Stimulated activated naive CD8-positive, alpha-beta T cell treated with anti-CD3 and anti-CD28 coated beads, Interleukin-15, amount 100 ng/mL, for 72 hours (primary cell): ENCODE data around the gene SLC22A1.
A peak's percentile ranks its signal among the peaks of the same experiment; 100 is the strongest.
"Not testable (repeated sequence)": the region's sequence is repeated elsewhere in the genome, so short reads cannot be mapped to it uniquely, and the experiment has no call there.

Experiments
- ATAC-seq: fragments of 150-1000 bp; cut with Tn5 transposase; 2 replicates; pipeline ENCODE4 v1.10.0; 2021; ENCODE audit warnings: mild to moderate bottlenecking, moderate library complexity
- DNase-seq, 2 donors: peaks; one replicate each; pipeline ENCODE4 v3.0.0; 2021 to 2022
- H3K27ac Mint-ChIP-seq, 2 donors: one replicate each; pipeline ENCODE4 v1.8.0; 2022; ENCODE audit warnings: mild to moderate bottlenecking in 2 of 2, mixed read lengths in 2 of 2, moderate library complexity in 2 of 2
- H3K27me3 Mint-ChIP-seq: one replicate; pipeline ENCODE4 v1.8.0; 2022; ENCODE audit warnings: mixed read lengths
- H3K4me1 Mint-ChIP-seq: one replicate; pipeline ENCODE4 v1.8.0; 2022; ENCODE audit warnings: mild to moderate bottlenecking, mixed read lengths
- H3K4me3 Mint-ChIP-seq, 2 donors: one replicate each; pipeline ENCODE4 v1.8.0; 2022; ENCODE audit warnings: mild to moderate bottlenecking in 2 of 2, mixed read lengths in 2 of 2, moderate library complexity in 1 of 2
- H3K9me3 Mint-ChIP-seq, 2 donors: one replicate each; pipeline ENCODE4 v1.8.0; 2022; ENCODE audit warnings: mixed read lengths in 2 of 2

SLC22A1 gene

DNA sequence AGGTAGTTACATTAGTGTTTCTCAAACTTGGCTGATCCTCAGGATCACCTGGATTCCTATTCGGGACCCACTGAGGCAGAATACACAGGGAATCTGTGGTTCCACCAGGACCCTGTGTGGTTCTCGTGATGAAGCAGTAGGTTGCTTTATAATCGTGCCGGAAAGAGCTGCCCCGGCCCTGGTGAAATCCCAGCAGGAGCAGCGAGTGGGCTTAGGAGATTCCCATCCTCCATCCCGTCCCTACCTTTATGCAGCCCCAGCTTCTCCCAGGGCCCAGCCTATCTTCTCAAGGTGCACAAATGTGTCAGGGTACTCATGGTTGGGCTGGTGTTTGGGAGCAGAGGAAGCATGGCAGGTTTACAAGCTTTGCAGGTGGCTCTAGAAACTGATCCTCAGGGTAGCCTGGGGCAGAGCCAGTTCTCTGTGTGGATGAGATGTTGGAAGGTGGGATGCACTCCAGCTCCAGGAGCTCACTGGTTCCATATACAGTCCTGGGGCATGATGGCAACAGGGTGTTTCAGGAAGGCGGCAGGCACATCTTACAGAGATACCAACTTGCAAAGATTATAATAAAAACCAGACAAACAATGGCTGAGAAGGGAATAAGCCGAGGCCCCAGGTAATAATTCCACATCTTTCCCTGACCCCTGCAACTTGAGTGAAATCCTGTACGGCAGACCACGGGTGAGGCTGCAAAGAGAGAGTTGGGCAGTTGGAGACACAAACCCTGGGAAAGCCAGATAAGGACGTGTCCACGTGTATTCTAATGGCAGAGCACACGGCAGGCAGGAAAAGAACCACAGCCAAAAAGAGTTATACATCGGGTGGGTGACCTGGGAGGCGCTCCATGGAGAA, 5.9 kb downstream of the SLC22A1 start:
- Mint-ChIP-seq H3K4me1 (peaks cover 5% of the 10 kb centered on the region), H3K27ac (peak overlapping the region; percentile 13 to 25), H3K27me3 (no peaks in the 10 kb centered on the region), H3K9me3 (no peaks in the 10 kb centered on the region), H3K4me3 (no peak overlapping the region)
- no peak for DNase-seq
- no peak for ATAC-seq

DNA sequence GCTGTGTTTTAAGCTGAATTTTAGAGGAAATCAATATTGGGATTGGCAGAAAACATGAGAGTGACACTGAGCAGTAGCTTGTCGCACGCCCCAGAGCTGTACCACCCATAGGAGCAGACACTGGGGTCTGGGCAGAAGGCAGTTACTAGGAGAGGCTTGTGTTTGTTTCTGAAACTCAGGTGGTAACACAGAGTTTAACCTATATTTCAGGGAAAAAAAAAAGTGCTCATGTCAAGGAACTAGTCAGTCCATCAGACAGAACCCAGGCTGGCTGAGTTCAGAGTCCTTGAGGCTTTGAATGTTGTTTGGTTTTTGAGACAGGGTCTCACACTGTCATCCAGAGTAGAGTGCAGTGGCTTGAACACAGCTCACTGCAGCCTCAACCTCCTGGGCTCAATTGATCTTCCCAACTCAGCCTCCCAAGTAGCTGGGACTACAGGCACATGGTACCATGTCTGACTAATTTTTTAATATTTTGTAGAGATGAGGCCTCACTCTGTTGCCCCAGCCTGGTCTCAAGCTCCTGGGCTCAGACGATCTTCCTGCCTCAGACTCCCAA, 6.6 kb downstream of the SLC22A1 start:
- Mint-ChIP-seq H3K27me3 (no peaks in the 10 kb centered on the region), H3K4me1 (peaks cover 5% of the 10 kb centered on the region), H3K4me3 (no peak overlapping the region), H3K27ac (no peak overlapping the region), H3K9me3 (no peaks in the 10 kb centered on the region)
- DNase-seq (no peak), ATAC-seq (no peak)

DNA sequence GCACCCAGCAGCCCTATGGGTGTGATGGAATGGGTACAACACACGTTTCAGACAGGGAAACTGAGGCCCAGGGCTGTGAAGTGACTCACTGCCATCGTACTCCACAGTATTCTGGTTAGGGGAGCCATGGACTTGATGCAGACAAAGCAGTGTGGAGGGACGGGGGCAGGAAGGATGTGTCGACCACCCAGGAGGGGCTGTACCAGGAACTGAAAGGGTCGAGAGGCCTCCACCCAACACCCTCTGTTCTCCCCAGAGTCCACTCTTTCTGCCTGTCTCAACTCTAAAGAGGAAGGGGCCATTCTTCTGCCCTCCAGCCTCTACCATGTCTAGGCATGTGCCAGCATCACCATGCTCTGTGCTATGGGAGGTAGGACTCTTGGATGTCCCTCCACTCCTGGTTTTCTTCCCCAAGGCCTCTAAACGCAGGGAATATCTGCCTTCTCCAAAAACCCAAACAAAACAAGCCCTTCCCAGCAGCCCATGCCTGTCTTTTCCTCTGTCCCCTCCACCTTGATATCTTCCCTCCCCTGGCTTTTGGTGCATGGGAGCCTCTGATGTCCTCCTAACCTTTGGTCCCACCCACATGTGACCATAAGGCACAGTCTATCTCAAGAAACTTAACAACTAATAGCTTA, 7.4 kb downstream of the SLC22A1 start:
- no peaks in the 10 kb centered on the region for H3K27me3 Mint-ChIP-seq
- no peaks in the 10 kb centered on the region for H3K9me3 Mint-ChIP-seq
- H3K27ac Mint-ChIP-seq, result no peak overlapping the region
- peaks cover 5% of the 10 kb centered on the region for H3K4me1 Mint-ChIP-seq
- DNase-seq, result no peak
- no peak overlapping the region for H3K4me3 Mint-ChIP-seq
- ATAC-seq, result no peak

DNA sequence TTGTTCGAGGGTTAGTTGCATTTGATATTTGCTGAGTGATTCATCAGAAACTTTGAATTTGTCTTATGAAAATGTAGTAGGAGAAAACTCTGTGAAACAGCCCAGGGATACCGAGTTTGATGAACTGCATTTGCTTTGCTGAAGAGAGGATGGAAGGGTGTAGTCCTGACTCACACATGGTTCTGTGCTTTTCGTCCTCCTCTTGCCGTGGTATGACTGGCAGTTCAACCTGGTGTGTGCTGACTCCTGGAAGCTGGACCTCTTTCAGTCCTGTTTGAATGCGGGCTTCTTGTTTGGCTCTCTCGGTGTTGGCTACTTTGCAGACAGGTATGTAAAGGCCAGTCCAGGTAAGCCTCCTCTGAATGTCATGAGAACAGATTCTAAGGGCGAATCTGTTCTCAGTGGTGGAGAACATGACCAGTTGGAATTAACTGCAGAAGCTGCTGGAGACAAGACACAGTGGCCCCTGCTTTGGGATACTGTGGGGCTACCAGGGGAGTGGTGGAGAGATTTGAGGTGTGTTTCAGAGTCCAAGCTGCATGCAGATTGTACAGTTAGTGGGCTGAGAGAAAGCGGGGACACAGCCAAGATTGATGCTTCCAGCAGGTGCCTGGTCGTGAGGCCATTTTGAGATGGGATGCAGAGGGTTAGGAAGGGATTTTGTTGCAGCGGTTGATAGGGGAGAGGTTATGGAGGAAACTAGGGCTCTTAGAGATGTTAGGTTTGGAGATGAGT, 8.4 kb downstream of the SLC22A1 start:
- Mint-ChIP-seq H3K4me3 (no peak overlapping the region), H3K27me3 (no peaks in the 10 kb centered on the region), H3K9me3 (no peaks in the 10 kb centered on the region), H3K27ac (peak overlapping the region; percentile 22 to 84), H3K4me1 (no peaks in the 10 kb centered on the region)
- DNase-seq (no peak), ATAC-seq (no peak)

DNA sequence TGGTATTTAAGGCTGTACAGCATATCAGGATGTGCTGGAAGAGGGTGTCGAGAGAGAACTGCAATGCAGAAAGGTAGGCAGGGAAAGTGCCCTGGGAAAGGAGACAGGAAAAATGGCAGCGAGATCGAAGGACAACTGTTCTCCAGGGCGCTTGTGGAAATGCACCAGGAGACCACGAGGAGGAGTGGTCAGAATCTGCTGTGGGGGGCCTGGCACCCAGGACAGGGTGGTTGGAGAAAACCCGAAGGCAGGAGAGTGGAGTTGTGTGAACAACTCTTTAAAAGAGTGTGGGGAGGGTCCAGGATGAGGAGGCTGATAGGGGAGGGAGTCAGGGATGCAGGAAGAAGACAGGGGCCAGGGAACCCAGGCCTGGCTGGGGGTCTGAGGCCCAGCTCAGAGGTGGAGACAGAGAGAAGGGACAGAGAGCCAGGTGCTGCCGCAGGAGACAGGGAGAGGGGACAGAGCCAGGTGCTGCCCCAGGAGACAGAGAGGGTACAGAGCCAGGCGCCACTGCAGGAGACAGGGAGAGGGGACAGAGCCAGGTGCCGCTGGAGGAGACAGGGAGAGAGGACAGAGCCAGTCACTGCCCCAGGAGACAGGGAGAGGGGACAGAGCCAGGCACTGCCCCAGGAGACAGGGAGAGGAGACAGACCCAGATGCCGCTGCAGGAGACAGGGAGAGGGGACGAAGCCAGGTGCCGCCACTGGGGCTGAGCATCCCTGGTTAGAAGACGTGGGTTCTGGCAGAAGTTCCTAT, 9.3 kb downstream of the SLC22A1 start:
- ATAC-seq (peak; percentile 11), DNase-seq (no peak)
- Mint-ChIP-seq H3K27me3 (peaks cover under 1% of the 10 kb centered on the region), H3K4me1 (no peaks in the 10 kb centered on the region), H3K9me3 (no peaks in the 10 kb centered on the region), H3K4me3 (no peak overlapping the region), H3K27ac (peak overlapping the region in 1 of 2 donors; percentile 54)

DNA sequence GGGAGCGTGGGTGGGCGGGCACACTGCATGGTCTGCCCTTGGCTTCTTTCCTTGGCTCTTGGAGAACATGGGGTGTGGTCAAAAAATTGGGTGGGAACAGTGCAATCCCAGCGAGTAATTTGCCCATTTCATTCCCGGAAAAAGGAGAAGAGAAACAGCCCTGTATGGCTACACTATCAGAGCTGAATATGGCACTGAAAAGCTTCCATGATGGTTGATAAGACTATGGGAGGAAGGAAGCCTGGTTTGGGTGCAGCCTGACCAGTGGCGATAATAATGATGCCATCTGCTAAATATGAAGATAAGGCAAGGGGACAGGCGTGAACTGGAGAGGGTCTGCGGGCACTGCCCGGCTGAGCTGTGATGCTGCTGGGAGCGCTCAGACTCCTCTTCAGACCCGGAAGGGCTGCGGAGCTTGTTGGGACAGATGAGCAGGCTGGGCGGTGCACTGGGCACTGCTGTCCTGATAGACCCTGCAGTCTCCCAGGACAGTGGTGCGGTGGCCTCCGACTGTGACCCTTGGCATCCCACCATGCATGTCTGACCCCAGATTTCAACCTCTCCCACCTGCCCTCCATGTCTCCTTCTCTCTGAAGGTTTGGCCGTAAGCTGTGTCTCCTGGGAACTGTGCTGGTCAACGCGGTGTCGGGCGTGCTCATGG, 10.2 kb downstream of the SLC22A1 start:
- peaks cover 7% of the 10 kb centered on the region for H3K27me3 Mint-ChIP-seq
- peak overlapping the region in 1 of 2 donors; percentile 55 for H3K27ac Mint-ChIP-seq
- H3K4me3 Mint-ChIP-seq, result no peak overlapping the region
- no peaks in the 10 kb centered on the region for H3K4me1 Mint-ChIP-seq
- H3K9me3 Mint-ChIP-seq, result no peaks in the 10 kb centered on the region
- no peak for ATAC-seq
- DNase-seq, result no peak

DNA sequence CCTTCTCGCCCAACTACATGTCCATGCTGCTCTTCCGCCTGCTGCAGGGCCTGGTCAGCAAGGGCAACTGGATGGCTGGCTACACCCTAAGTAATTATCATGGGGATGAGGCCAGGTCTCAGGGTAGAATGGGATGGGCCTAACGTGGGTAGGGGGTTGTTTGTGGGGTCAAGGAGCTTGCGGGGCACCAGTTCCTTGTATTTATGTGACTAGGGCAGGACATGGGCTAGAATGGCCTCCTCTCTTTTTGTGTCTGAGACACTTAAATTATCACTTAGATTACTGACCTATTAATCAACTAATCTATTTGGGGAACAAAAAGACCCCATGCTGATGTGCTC, 10.7 kb downstream of the SLC22A1 start:
- Mint-ChIP-seq H3K27ac (no peak overlapping the region), H3K9me3 (no peaks in the 10 kb centered on the region)
- no peak for ATAC-seq

DNA sequence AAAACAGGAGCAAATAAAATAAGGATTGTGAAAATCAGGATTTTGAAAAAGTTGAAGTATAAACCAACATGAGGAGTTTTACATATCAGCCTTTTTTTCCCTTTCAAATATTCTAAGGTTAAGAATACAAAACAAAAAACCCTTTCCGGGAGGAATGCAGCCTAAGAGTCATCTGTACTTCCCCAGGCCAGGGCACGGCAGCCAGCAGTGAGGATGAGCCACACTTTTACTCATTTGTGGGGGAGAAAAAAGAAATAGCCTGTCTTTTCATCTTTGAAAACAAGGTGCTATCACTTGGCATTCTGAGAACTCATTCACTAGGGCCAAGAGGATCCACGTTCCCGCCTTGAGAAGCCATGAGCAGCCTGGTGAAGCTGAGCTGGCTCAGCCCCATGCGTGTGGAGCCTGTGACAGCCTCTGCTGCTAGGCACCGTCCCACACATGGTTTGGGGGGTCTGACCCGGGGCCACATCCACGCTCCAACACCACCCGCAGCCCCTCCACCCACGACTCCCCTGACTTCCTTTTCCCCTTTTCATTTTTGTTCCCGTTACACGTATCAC, 11.2 kb downstream of the SLC22A1 start:
- Mint-ChIP-seq H3K9me3 (no peaks in the 10 kb centered on the region), H3K27ac (no peak overlapping the region), H3K4me3 (no peak overlapping the region), H3K27me3 (peaks cover 14% of the 10 kb centered on the region), H3K4me1 (no peaks in the 10 kb centered on the region)
- DNase-seq (no peak), ATAC-seq (no peak)

More for the DNA sequence above, 10.7 kb downstream of the SLC22A1 start:
- no peak overlapping the region for H3K4me3 Mint-ChIP-seq
- H3K4me1 Mint-ChIP-seq, result no peaks in the 10 kb centered on the region
- DNase-seq, result no peak
- H3K27me3 Mint-ChIP-seq, result peaks cover 8% of the 10 kb centered on the region

DNA sequence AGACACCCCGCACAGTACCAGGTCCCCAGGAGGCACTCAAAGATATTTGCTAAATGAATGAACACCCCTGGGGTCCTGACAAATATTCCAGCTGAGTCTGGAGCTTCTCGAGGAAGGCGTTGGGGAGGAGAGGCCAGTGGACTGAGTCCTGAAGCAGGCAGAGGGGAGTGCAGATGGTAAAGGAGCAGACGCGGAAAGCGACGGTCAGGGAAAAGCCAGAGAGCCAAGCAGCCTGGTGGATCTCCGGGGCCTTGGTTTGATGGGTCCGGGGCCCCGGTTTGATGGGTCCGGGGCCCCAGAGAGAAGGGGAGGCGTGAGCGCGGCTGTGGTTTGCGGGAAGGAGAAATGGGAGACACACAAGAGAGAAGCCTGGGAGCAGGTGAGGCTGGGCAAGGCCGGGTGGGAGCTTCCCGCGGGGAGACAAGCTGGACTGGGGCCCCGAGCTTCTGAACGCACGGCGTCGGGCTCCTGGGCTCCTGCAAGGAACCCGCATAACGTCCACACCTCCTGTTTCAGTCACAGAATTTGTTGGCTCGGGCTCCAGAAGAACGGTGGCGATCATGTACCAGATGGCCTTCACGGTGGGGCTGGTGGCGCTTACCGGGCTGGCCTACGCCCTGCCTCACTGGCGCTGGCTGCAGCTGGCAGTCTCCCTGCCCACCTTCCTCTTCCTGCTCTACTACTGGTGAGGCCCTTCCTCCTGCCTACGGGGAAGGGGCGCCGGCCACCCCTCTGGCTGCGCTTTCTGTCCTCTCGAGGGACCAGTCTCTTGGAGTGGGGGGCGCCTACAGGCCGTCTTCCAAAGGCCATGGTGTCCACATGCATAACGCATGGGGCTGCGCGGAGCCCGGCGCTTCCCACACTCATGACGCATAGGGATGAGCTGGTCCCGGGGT, 12.1 kb downstream of the SLC22A1 start:
- peak overlapping the region in 1 of 2 donors; percentile 64 for H3K27ac Mint-ChIP-seq
- no peak for ATAC-seq

DNA sequence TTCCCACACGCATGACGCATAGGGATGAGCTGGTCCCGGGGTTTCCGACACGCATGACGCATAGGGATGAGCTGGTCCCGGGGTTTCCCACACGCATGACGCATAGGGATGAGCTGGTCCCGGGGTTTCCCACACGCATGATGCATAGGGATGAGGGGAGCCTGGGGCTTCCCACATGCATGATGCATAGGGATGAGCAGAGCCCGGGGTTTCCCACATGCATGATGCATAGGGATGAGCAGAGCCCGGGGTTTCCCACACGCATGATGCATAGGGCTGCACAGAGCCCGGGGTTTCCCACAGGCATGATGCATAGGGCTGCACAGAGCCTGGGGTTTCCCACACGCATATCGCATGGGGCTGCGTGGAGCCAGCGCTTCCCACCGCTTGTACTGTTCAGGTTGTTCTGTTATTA, 12.7 kb downstream of the SLC22A1 start:
- not testable (repeated sequence) for H3K27ac Mint-ChIP-seq, H3K9me3 Mint-ChIP-seq, H3K4me3 Mint-ChIP-seq, H3K4me1 Mint-ChIP-seq
- peaks cover 15% of the 10 kb centered on the region for H3K27me3 Mint-ChIP-seq
- ATAC-seq (peak; percentile 47), DNase-seq (peak in 1 of 2 donors; percentile 21)

More for the DNA sequence above, 12.1 kb downstream of the SLC22A1 start:
- no peak for DNase-seq
- Mint-ChIP-seq H3K4me3 (no peak overlapping the region), H3K4me1 (no peaks in the 10 kb centered on the region), H3K27me3 (peaks cover 15% of the 10 kb centered on the region), H3K9me3 (no peaks in the 10 kb centered on the region)

DNA sequence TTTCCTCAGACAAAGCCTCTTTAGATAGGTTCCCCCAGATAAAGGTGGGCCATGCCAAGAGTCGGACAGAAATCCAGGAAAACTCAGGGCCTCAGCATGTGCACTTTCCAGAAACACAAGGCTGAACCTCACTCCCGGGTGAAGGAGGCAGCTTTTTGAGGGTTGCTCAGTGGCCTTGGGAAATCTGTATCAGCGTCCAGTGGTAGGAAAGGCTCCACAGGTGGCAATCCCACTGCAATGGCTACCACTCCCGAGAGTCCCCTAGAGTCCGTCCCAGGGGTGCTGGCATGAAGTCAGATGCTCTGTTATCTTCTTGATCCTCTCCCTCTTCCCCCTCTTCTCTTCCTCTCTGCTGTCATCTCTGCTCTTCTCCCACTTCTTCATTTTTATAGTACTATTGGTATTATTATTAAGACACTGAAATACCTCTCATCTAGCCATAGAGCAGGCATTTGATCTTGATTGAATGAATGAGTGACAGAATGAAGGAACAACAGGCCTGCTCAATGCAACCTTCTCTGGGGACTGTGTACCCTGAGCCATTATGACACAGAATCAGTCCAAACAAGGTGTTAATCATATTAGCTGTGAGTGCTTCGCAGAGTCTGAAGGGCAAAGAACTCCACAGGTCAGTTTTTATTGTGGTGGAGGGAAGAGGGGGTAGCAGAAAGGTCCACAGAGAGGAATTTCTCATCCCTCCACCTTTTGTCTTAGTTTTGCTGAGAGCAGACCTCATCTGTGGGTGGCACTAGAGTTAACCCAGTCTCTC, 13.3 kb downstream of the SLC22A1 start:
- DNase-seq (no peak), ATAC-seq (no peak)
- H3K4me3 Mint-ChIP-seq, result no peak overlapping the region
- H3K27ac Mint-ChIP-seq, result peak overlapping the region; percentile 4 to 77
- H3K27me3 Mint-ChIP-seq, result peaks cover 15% of the 10 kb centered on the region
- peaks cover 7% of the 10 kb centered on the region for H3K4me1 Mint-ChIP-seq
- H3K9me3 Mint-ChIP-seq, result no peaks in the 10 kb centered on the region

DNA sequence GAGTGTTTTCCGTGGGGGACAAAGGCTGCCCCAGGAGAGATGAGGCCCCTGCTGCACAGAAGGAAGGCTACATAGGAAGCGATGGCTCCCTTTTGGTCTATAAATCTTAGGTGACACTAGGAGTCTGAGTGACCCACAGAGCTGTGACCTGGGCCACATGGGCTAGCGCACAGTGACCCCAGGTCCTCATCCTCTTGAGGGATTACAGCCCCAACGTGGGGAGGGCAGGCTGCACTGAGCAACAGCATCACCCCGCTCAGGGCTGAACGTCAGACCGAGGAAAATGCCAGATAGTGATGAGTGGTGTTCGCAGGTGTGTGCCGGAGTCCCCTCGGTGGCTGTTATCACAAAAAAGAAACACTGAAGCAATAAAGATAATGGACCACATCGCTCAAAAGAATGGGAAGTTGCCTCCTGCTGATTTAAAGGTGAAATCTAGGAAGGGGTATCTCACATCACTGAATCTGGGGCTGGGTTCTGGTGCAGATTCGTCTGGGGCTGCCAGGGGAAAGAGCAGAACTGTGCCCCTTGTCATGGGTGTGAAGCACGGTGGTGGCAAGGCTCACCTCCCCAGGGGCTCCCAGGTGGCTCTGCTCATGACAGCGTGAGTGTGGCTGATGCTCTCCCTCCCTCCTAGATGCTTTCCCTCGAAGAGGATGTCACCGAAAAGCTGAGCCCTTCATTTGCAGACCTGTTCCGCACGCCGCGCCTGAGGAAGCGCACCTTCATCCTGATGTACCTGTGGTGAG, 14.5 kb downstream of the SLC22A1 start:
- DNase-seq, result no peak
- Mint-ChIP-seq H3K4me3 (no peak overlapping the region), H3K27ac (no peak overlapping the region), H3K4me1 (peaks cover 7% of the 10 kb centered on the region), H3K9me3 (no peaks in the 10 kb centered on the region), H3K27me3 (peaks cover 15% of the 10 kb centered on the region)
- ATAC-seq, result no peak
